ENCODE data around the gene MRPL34. TPM values are rescaled to one million over a fixed set of nuclear protein-coding genes. Genes with fewer than 3 reads are reported as not detected.

Gene MRPL34
- total RNA-seq, 4 donors from 2014 or later, result 95.0 to 175 (median 113) TPM

GRCh38 chr19:17283504-17283996 lies 22.1 kb upstream of the MRPL34 start:
- Histone ChIP-seq H3K4me3 (no peak overlapping the region), H3K27ac (no peak overlapping the region), H3K9me3 (no peaks in the 10 kb centered on the region), H3K36me3 (peaks cover 0 to 13% of the 10 kb centered on the region in 2 donors), H3K4me1 (peaks cover 0 to 19% (median 17%) of the 10 kb centered on the region in 3 donors), H3K27me3 (peaks cover 26% of the 10 kb centered on the region)
- WGBS, 2 donors (ENCODE audit: low coverage in 1 of 2), result 82% methylated on average over 2 of the region's 7 CpGs; no CpG with 5 or more reads in 1 of the 2 donors
- TF ChIP-seq EP300 (IDR thresholded peaks at IDR 0.05), result no peak
- no peak for TF ChIP-seq POLR2AphosphoS5 (IDR thresholded peaks at IDR 0.05)
- ATAC-seq, result no peak

DNA sequence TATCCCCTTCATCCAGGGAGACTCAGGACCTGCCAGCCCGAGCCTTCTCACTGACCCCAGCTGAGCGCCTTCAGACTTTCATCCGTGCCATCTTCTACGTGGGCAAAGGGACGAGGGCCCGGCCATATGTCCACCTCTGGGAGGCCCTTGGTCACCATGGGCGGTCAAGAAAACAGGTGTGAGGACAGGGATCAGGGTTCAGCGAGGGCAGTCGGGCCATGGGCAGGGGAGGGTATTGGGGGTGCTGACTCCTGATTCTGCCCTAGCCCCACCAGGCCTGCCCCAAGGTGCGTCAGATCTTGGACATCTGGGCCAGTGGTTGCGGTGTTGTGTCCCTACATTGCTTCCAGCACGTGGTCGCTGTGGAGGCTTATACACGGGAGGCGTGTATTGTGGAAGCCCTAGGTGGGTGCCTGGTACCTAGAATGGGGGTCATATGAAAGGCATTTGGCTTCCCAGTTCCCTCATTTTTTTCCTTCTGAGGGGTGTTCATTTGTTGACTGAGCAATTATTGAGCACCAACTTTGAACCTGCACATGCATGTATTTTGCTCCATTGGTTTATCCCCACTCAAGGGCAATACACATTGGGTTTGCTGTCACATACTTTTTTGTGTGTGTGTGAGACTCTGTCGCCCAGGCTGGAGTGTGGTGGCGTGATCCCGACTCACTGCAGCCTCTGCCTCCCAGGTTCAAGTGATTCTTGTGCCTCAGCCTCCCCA lies 20.1 kb upstream of the MRPL34 start:
- WGBS, 2 donors (ENCODE audit: low coverage in 1 of 2), result 0 to 61% methylated on average over 1 to 3 of the region's 18 CpGs
- Histone ChIP-seq H3K27me3 (peaks cover 26% of the 10 kb centered on the region), H3K27ac (no peak overlapping the region), H3K9me3 (no peaks in the 10 kb centered on the region), H3K36me3 (no peaks in the 10 kb centered on the region), H3K4me1 (peaks cover 0 to 27% (median 17%) of the 10 kb centered on the region in 3 donors), H3K4me3 (no peak overlapping the region)
- TF ChIP-seq EP300 (IDR thresholded peaks at IDR 0.05) (no peak), POLR2A (IDR thresholded peaks at IDR 0.05) (no peak), POLR2AphosphoS5 (IDR thresholded peaks at IDR 0.05) (no peak)
- TF ChIP-seq, protein P1, sequence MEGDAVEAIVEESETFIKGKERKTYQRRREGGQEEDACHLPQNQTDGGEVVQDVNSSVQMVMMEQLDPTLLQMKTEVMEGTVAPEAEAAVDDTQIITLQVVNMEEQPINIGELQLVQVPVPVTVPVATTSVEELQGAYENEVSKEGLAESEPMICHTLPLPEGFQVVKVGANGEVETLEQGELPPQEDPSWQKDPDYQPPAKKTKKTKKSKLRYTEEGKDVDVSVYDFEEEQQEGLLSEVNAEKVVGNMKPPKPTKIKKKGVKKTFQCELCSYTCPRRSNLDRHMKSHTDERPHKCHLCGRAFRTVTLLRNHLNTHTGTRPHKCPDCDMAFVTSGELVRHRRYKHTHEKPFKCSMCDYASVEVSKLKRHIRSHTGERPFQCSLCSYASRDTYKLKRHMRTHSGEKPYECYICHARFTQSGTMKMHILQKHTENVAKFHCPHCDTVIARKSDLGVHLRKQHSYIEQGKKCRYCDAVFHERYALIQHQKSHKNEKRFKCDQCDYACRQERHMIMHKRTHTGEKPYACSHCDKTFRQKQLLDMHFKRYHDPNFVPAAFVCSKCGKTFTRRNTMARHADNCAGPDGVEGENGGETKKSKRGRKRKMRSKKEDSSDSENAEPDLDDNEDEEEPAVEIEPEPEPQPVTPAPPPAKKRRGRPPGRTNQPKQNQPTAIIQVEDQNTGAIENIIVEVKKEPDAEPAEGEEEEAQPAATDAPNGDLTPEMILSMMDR (IDR thresholded peaks at IDR 0.05), result no peak
- ATAC-seq, result no peak

DNA sequence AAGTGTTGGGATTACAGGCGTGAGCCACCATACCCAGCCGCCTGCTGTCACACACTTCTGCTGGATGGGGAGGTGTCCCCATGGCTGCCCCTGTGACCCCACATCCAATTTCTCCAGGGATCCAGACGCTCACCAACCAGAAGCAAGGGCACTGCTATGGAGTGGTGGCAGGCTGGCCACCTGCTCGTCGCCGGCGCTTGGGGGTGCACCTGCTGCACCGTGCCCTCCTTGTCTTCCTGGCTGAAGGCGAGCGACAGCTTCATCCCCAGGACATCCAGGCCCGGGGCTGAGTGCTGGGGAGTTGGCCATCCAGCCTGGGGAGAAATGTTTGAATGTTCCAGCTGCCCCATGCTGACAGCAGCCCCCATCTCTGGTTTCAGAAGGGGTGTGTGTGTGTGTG lies 19.4 kb upstream of the MRPL34 start:
- H3K36me3 ChIP-seq, result no peaks in the 10 kb centered on the region
- ATAC-seq, result no peak
- no peak overlapping the region for H3K27ac ChIP-seq
- peaks cover 0 to 25% (median 16%) of the 10 kb centered on the region in 3 donors for H3K4me1 ChIP-seq
- H3K27me3 ChIP-seq, result peaks cover 21% of the 10 kb centered on the region
- H3K9me3 ChIP-seq, result no peaks in the 10 kb centered on the region
- no peak for TF ChIP-seq EP300 (IDR thresholded peaks at IDR 0.05)
- TF ChIP-seq POLR2AphosphoS5 (IDR thresholded peaks at IDR 0.05), result no peak
- TF ChIP-seq POLR2A (IDR thresholded peaks at IDR 0.05), result no peak
- TF ChIP-seq, protein P1 (IDR thresholded peaks at IDR 0.05), result no peak
- WGBS, 2 donors (ENCODE audit: low coverage in 1 of 2), result 75% methylated on average over 2 of the region's 11 CpGs; no CpG with 5 or more reads in 1 of the 2 donors
- H3K4me3 ChIP-seq, result no peak overlapping the region

DNA sequence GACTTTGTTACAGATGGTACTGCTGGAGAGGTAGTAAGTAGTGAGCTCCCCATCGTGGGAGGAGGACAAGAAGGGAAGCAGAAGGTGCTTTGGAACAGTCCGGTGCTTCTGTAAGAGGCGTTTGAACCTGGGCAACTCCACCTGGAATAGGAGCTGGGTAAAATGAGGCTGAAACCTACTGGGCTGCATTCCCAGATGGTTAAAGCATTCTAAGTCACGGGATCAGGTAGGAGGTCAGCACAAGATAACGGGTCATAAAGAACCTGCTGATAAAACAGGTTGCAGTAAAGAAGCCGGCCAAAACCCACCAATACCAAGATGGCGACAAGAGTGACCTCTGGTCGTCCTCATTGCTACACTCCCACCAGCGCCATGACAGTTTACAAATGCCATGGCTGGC lies 18.9 kb upstream of the MRPL34 start:
- Histone ChIP-seq H3K27ac (no peak overlapping the region), H3K9me3 (no peaks in the 10 kb centered on the region), H3K36me3 (no peaks in the 10 kb centered on the region), H3K4me3 (no peak overlapping the region), H3K4me1 (peaks cover 0 to 20% (median 11%) of the 10 kb centered on the region in 3 donors), H3K27me3 (peaks cover 17% of the 10 kb centered on the region)
- TF ChIP-seq, protein P1 (IDR thresholded peaks at IDR 0.05), result no peak
- no peak for TF ChIP-seq POLR2AphosphoS5 (IDR thresholded peaks at IDR 0.05)
- TF ChIP-seq EP300 (IDR thresholded peaks at IDR 0.05), result no peak
- no peak for TF ChIP-seq POLR2A (IDR thresholded peaks at IDR 0.05)
- ATAC-seq, result no peak
- WGBS, 2 donors (ENCODE audit: low coverage in 1 of 2), result 85% methylated on average over 7 of the region's 9 CpGs; no CpG with 5 or more reads in 1 of the 2 donors

DNA sequence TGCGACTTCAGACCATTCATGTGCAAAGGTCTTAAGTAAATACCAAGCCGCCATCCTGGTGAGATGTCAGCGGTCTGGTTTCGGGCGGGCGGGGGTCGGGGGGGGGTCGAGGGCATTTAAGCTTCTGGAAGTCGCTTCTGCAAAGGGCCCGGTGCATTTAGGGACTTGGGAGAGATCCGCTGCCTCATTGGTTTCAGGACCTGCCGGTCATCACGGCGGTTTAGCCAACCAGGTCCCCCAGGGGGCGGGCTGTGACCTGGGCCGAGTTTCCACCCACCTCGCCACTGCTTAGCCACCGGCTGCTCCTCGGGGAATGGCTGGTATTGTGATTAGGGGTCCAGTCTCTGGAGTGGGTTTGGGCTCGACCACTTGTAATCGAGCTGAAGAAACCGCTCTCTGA lies 16.2 kb upstream of the MRPL34 start:
- Histone ChIP-seq H3K27ac (no peak overlapping the region), H3K36me3 (peaks cover 0 to 5% of the 10 kb centered on the region in 2 donors), H3K4me3 (no peak overlapping the region), H3K9me3 (no peaks in the 10 kb centered on the region), H3K4me1 (peaks cover 0 to 36% (median 7%) of the 10 kb centered on the region in 3 donors), H3K27me3 (no peaks in the 10 kb centered on the region)
- 8 to 11% methylated on average over 3 to 10 of the region's 22 CpGs for WGBS, 2 donors (ENCODE audit: low coverage in 1 of 2)
- TF ChIP-seq, protein P1 (IDR thresholded peaks at IDR 0.05), result peak in 3 of 4 experiments; percentile 7 to 33 (median 19)
- TF ChIP-seq EP300 (IDR thresholded peaks at IDR 0.05), result no peak
- ATAC-seq, result peak; percentile 39
